A549 (cell line): ENCODE measurements around the gene DIAPH1. TPM values are rescaled to one million over a fixed set of nuclear protein-coding genes. Genes with fewer than 3 reads are reported as not detected.

Experiments used
- ATAC-seq, 2 experiments: fragments of 200-7000 bp in 1 of 2; fragments of >200 bp in 1 of 2; cut with Nextera tagmentation in 1 of 2; cut with Tn5 transposase in 1 of 2; 3 replicates each; pipeline versions ENCODE4 v1.8.0 to v1.9.1; 2018 to 2020; ENCODE audit warnings: mild to moderate bottlenecking in 1 of 2, moderate library complexity in 1 of 2
- CTCF ChIA-PET: fragments of 300-600 bp; sonication (Branson Sonifier 250); formaldehyde crosslinking; extraction: SDS; loops from one replicate; lab custom pipeline; 2021; ENCODE audit warnings: antibody characterized with exemption, inconsistent platforms; lab: Yijun Ruan, JAX
- POLR2A ChIA-PET: fragments of 350-600 bp; formaldehyde crosslinking; extraction: SDS; loops from one replicate; lab custom pipeline; 2021; ENCODE audit warnings: antibody characterized with exemption, inconsistent platforms; lab: Yijun Ruan, JAX
- DNase-seq, 2 experiments: peaks; one replicate each; pipeline versions ENCODE4 v3.0.0 to v3.0.0-alpha.2; 2011 to 2016; ENCODE audit warnings: low read depth in 1 of 2, low spot score in 1 of 2
- FAIRE-seq: peaks from 2 replicates; lab custom pipeline; 2011; peaks lifted over from hg19 to GRCh38; lab: Jason Lieb, UNC
- H3K27ac ChIP-seq, 2 experiments: fragments of >200 bp; sonication (Bioruptor Twin); formaldehyde crosslinking; 3 replicates each; pipeline ENCODE4 v1.5.1; 2016 to 2017
- H3K4me1 ChIP-seq: fragments of >200 bp; sonication (Bioruptor Twin); formaldehyde crosslinking; 3 replicates; pipeline ENCODE4 v1.6.1; 2016
- H3K4me2 ChIP-seq: fragments of >200 bp; sonication (Bioruptor Twin); formaldehyde crosslinking; 3 replicates; pipeline ENCODE4 v1.6.1; 2016
- H3K4me3 ChIP-seq: fragments of >200 bp; sonication (Bioruptor Twin); formaldehyde crosslinking; 3 replicates; pipeline ENCODE4 v1.5.1; 2016
- H3K9me3 ChIP-seq: fragments of >200 bp; sonication (Bioruptor Twin); formaldehyde crosslinking; 3 replicates; pipeline ENCODE4 v1.6.1; 2016
- CBX2 ChIP-seq: fragments of 200-600 bp; sonication (generic); IDR thresholded peaks from 2 replicates; pipeline ENCODE4 v1.6.1; 2016; ENCODE audit warnings: low read depth, mild to moderate bottlenecking, borderline replicate concordance
- CHD2 ChIP-seq: fragments of 150-350 bp; IDR thresholded peaks from 2 replicates; pipeline ENCODE4 v1.6.1; 2014; ENCODE audit warnings: low read length; ENCODE audit not compliant: partially characterized antibody
- E2F6 ChIP-seq: IDR thresholded peaks from 2 replicates; pipeline ENCODE4 v1.6.1; 2012; ENCODE audit warnings: low read depth, borderline replicate concordance
- ESRRA ChIP-seq: fragments of 150-350 bp; IDR thresholded peaks from 2 replicates; pipeline ENCODE4 v1.6.1; 2014; ENCODE audit warnings: mild to moderate bottlenecking, low read length, borderline replicate concordance
- FOSB ChIP-seq: fragments of 250-450 bp; sonication (Bioruptor Pico); IDR thresholded peaks from 2 replicates; pipeline ENCODE4 v1.5.0; 2020; ENCODE audit warnings: mild to moderate bottlenecking, moderate library complexity
- FOXS1 ChIP-seq: fragments of 250-450 bp; sonication (Bioruptor Pico); IDR thresholded peaks from 2 replicates; pipeline ENCODE4 v1.5.0; 2020; ENCODE audit warnings: mild to moderate bottlenecking, moderate library complexity
- HDAC2 ChIP-seq: fragments of 200-600 bp; sonication (generic); IDR thresholded peaks from 2 replicates; pipeline ENCODE4 v1.6.1; 2016
- HES2 ChIP-seq: fragments of >200 bp; sonication (Bioruptor Twin); formaldehyde crosslinking; IDR thresholded peaks from 2 replicates; pipeline ENCODE4 v1.6.1; 2016
- HEYL ChIP-seq: fragments of 250-450 bp; sonication (Bioruptor Pico); IDR thresholded peaks from 2 replicates; pipeline ENCODE4 v1.8.0; 2021; ENCODE audit warnings: mild to moderate bottlenecking, moderate library complexity
- JUNB ChIP-seq: fragments of >200 bp; sonication (Bioruptor Twin); formaldehyde crosslinking; IDR thresholded peaks from 2 replicates; pipeline ENCODE4 v1.6.1; 2016
- KDM5A ChIP-seq: fragments of 200-600 bp; sonication (generic); IDR thresholded peaks from 2 replicates; pipeline ENCODE4 v1.6.1; 2016; ENCODE audit warnings: antibody characterized with exemption, mild to moderate bottlenecking
- MAFK ChIP-seq: fragments of 450-650 bp; IDR thresholded peaks from 2 replicates; pipeline ENCODE4 v1.6.1; 2014; ENCODE audit not compliant: partially characterized antibody
- MAZ ChIP-seq: fragments of 150-350 bp; IDR thresholded peaks from 2 replicates; pipeline ENCODE4 v1.6.1; 2014; ENCODE audit warnings: antibody characterized with exemption, low read depth, low read length, borderline replicate concordance
- NR3C1 ChIP-seq: fragments of >200 bp; sonication (Bioruptor Twin); formaldehyde crosslinking; IDR thresholded peaks from 3 replicates; pipeline ENCODE4 v1.6.1; 2017
- POLR2A ChIP-seq: IDR thresholded peaks from 2 replicates; pipeline ENCODE4 v1.6.1; 2012; ENCODE audit warnings: mild to moderate bottlenecking, low read length
- POLR2AphosphoS2 ChIP-seq: conservative IDR thresholded peaks from 2 replicates; pipeline ENCODE4 v1.6.1; 2012; ENCODE audit warnings: low read length, improper control_type of control experiment, inconsistent platforms
- RAD21 ChIP-seq, 2 experiments: fragments of >200 bp in 1 of 2; sonication (Bioruptor Twin) in 1 of 2; formaldehyde crosslinking in 1 of 2; IDR thresholded peaks in 1 of 2; conservative IDR thresholded peaks in 1 of 2; 2 replicates in 1 of 2; 3 replicates in 1 of 2; pipeline ENCODE4 v1.6.1; 2012 to 2018; ENCODE audit warnings: inconsistent platforms in 1 of 2
- RARB ChIP-seq: fragments of 250-450 bp; sonication (Bioruptor Pico); IDR thresholded peaks from 2 replicates; pipeline ENCODE4 v1.8.0; 2021; ENCODE audit warnings: mild to moderate bottlenecking, moderate library complexity
- RFX5 ChIP-seq: fragments of 450-650 bp; IDR thresholded peaks from 2 replicates; pipeline ENCODE4 v1.7.1; 2014; ENCODE audit warnings: antibody characterized with exemption, mild to moderate bottlenecking, moderate library complexity
- SMC3 ChIP-seq: fragments of >200 bp; sonication (Bioruptor Twin); formaldehyde crosslinking; IDR thresholded peaks from 3 replicates; pipeline ENCODE4 v1.6.1; 2018; ENCODE audit warnings: inconsistent platforms
- TP53 ChIP-seq: fragments of 250-450 bp; sonication (Bioruptor Pico); IDR thresholded peaks from 2 replicates; pipeline ENCODE4 v1.5.0; 2021; ENCODE audit warnings: mild to moderate bottlenecking, moderate library complexity
- ZNF302 ChIP-seq: fragments of 250-450 bp; sonication (Bioruptor Pico); IDR thresholded peaks from 2 replicates; pipeline ENCODE4 v1.9.0; 2021; ENCODE audit warnings: inconsistent platforms, mild to moderate bottlenecking, moderate library complexity
- WGBS: methylation state at CpG from one replicate; pipeline ENCODE4 v1.1.6; 2017; ENCODE audit errors: missing lambda C conversion rate; 5-methylcytosine and 5-hydroxymethylcytosine counted together
- polyA plus RNA-seq, 4 experiments: library from polyadenylated mRNA; depleted of rRNA in 3 of 4; stranded (reverse); fragments of >200 nt; fragmentation: RNase III in 1 of 4; extraction: RNeasy Plus Mini Kit Qiagen cat#74134 plus additional on column Dnase treatment in 1 of 4; gene quantifications; 2 replicates in 3 of 4; 3 replicates in 1 of 4; pipeline ENCODE4 v1.2.3, GENCODE V29; 2011 to 2017

The DIAPH1 gene
- polyA plus RNA-seq, 2 of the 4 experiments (the other 2 are of a cell fraction), result 53.4 to 59.8 TPM

GRCh38 chr5:141489841-141490240, 129.0 kb downstream of the DIAPH1 start:
- CTCF ChIA-PET, result interaction anchor here (1.9 to 2.2 kb wide), 2 partner anchors 10 to 35 kb away, joined by 4 to 8 read pairs; no protein-coding TSS in a partner anchor
- no peak overlapping the region for H3K27ac ChIP-seq
- no peak for ATAC-seq
- DNase-seq, result no peak
- no peak overlapping the region for H3K4me2 ChIP-seq
- H3K9me3 ChIP-seq, result no peaks in the 10 kb centered on the region
- POLR2A ChIA-PET, result no interaction called here
- no peak overlapping the region for H3K4me3 ChIP-seq
- WGBS, result 34% methylated on average over 10 of the region's 10 CpGs
- TF ChIP-seq HDAC2 (no peak), CHD2 (no peak), MAFK (no peak), POLR2AphosphoS2 (no peak), E2F6 (no peak), CBX2 (no peak), NR3C1 (no peak), TP53 (no peak), RFX5 (no peak), ESRRA (no peak)
- FAIRE-seq, result no peak
- no peaks in the 10 kb centered on the region for H3K4me1 ChIP-seq

- CTCF ChIA-PET, result interaction anchor here (1.0 to 2.2 kb wide), 4 partner anchors 12 to 75 kb away, joined by 3 to 8 read pairs (median 4); no protein-coding TSS in a partner anchor
- Histone ChIP-seq H3K4me3 (no peak within 1 kb of the TSS), H3K4me2 (no peak within 1 kb of the TSS), H3K27ac (no peak within 1 kb of the TSS)
- FAIRE-seq (no peak), ATAC-seq (peak in 1 of 2 experiments; percentile 13; a peak in 3 of 6 replicates), DNase-seq (no peak)
- 33% methylated on average over 6 of the region's 14 CpGs for WGBS
- POLR2A ChIA-PET, result no interaction called here
- no peak for TF ChIP-seq TP53
- no peak for TF ChIP-seq POLR2A
- TF ChIP-seq HES2, result no peak
- no peak for TF ChIP-seq HEYL (CRISPR knock-in tag)
- TF ChIP-seq, all 56 proteins: peak for 0
- Histone ChIP-seq H3K9me3 (no peaks in the 10 kb centered on the region), H3K4me1 (no peaks in the 10 kb centered on the region)
Measured at GRCh38 chr5:141488591-141489561, 129.9 kb downstream of the DIAPH1 start, which contains the start of gene PCDHGC5. Gene PCDHGC5, plus strand, starts transcription at chr5:141489081. Its CDS starts 160 bp downstream, at chr5:141489241.

GRCh38 chr5:141487131-141487530, 131.7 kb downstream of the DIAPH1 start:
- no peak for FAIRE-seq
- WGBS, result 15% methylated on average over 7 of the region's 7 CpGs

More at GRCh38 chr5:141487131-141487530, 131.7 kb downstream of the DIAPH1 start:
- ChIA-PET CTCF (interaction anchor here (1.1 to 1.3 kb wide), 2 partner anchors 18 to 25 kb away, joined by 3 to 5 read pairs; no protein-coding TSS in a partner anchor), POLR2A (no interaction called here)
- no peak overlapping the region for H3K4me2 ChIP-seq
- no peak for TF ChIP-seq HES2
- TF ChIP-seq RARB (CRISPR knock-in tag), result no peak
- TF ChIP-seq MAZ, result no peak
- no peak for TF ChIP-seq FOXS1 (CRISPR knock-in tag)
- no peak for TF ChIP-seq MAFK
- TF ChIP-seq RAD21 (conservative IDR thresholded peaks at IDR 0.05 in 1 of 2, IDR thresholded peaks at IDR 0.05 in 1 of 2), result no peak
- no peak for TF ChIP-seq JUNB
- no peak for TF ChIP-seq SMC3
- no peak for TF ChIP-seq ZNF302 (CRISPR knock-in tag)
- TF ChIP-seq CHD2, result no peak
- no peak for TF ChIP-seq POLR2AphosphoS2
- TF ChIP-seq POLR2A, result no peak
- TF ChIP-seq KDM5A, result no peak
- no peak for TF ChIP-seq FOSB
- DNase-seq (no peak), ATAC-seq (no peak)
- no peak overlapping the region for H3K4me3 ChIP-seq
- H3K27ac ChIP-seq, result no peak overlapping the region
- H3K4me1 ChIP-seq, result no peaks in the 10 kb centered on the region
- no peaks in the 10 kb centered on the region for H3K9me3 ChIP-seq
